Heart left ventricle (tissue), 13 donors: Measurements from ENCODE around the gene RBM38.

Experiments
- POLR2A ChIP-seq, 2 donors: fragments of 450-650 bp; IDR thresholded peaks; one replicate each; pipeline ENCODE4 v1.6.1; 2017; ENCODE audit warnings: antibody characterized with exemption in 2 of 2, mild to moderate bottlenecking in 2 of 2, moderate library complexity in 2 of 2
- TF ChIP-seq, protein P1 (sequence below), 12 donors: fragments of 200-600 bp; sonication (generic) in 4 of 12; IDR thresholded peaks; one replicate each; pipeline versions ENCODE4 v1.5.0 to v1.8.0; 2018 to 2022; ENCODE audit warnings: antibody characterized with exemption in 12 of 12, mild to moderate bottlenecking in 5 of 12
- donor health status: ischemic (EF 13 %, LVEDD 7.1; RV severe dilation, severe dysfunction).
- donor health status: DM: no; HTN: yes; CAD: no.
- donor health status: DM: no; HTN: no; CAD: no.
- donor health status: ischemic (EF 25% LVEDD 6.9; RV normal size, moderate dysfunction).
- donor health status: ischemic (EF 25% LVEDD 5.7; RV mildly dilated, moderate dysfunction).
- donor health status: ischemic (EF 35%, LVEDD 5.7; RV mildly dilated, moderate dysfunction).
- donor health status: nonischemic (EF 11% LVEDD 7.7; RV severe dilation, severe dysfunction).
- donor health status: DM: yes; HTN: yes; CAD: no.
- donor health status: PGD.
- donor health status: ischemic (EF 29% LVEDD 5.4; RV normal size, mild dysfunction).
- donor health status: nonischemic (EF 23%, LVEDD 6.1; RV moderate dilation, normal function).

GRCh38 chr20:57384486-57384885 lies 6.7 kb upstream of the RBM38 start:
- TF ChIP-seq POLR2A (IDR thresholded peaks at IDR 0.05) = no peak
- TF ChIP-seq, protein P1, sequence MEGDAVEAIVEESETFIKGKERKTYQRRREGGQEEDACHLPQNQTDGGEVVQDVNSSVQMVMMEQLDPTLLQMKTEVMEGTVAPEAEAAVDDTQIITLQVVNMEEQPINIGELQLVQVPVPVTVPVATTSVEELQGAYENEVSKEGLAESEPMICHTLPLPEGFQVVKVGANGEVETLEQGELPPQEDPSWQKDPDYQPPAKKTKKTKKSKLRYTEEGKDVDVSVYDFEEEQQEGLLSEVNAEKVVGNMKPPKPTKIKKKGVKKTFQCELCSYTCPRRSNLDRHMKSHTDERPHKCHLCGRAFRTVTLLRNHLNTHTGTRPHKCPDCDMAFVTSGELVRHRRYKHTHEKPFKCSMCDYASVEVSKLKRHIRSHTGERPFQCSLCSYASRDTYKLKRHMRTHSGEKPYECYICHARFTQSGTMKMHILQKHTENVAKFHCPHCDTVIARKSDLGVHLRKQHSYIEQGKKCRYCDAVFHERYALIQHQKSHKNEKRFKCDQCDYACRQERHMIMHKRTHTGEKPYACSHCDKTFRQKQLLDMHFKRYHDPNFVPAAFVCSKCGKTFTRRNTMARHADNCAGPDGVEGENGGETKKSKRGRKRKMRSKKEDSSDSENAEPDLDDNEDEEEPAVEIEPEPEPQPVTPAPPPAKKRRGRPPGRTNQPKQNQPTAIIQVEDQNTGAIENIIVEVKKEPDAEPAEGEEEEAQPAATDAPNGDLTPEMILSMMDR (IDR thresholded peaks at IDR 0.05) = no peak
